ENCODE results near the gene SRP54. TPM values are rescaled to one million over a fixed set of nuclear protein-coding genes. Genes with fewer than 3 reads are reported as not detected.

The SRP54 gene
- total RNA-seq, 1 experiment from 2014 or later, result 75.5 TPM

- intact Hi-C loops (cut with micrococcal nuclease), result loop anchor here (1.0 to 5.0 kb wide), 4 partner anchors 37 to 359 kb away; partner anchors contain the start of genes NFKBIA, PRORP and SRP54
- no TSS peak for BruUV-seq (replicated peaks)
- TF ChIP-seq EZH2phosphoT487 (IDR thresholded peaks at IDR 0.05; ENCODE audit: borderline replicate concordance, low read length) (no peak), CTCF (conservative IDR thresholded peaks at IDR 0.05; ENCODE audit: low read depth, low read length) (no peak), EZH2 (IDR thresholded peaks at IDR 0.05; ENCODE audit: low read length, unreplicated experiment) (no peak)
- peaks cover 2% of the 10 kb centered on the region for H3F3A ChIP-seq (ENCODE audit: low read length, unreplicated experiment)
- no peaks in the 10 kb centered on the region for H4K20me1 ChIP-seq (ENCODE audit: low read length)
- H3K9me3 ChIP-seq (ENCODE audit: low read length), result no peaks in the 10 kb centered on the region
- H3K9me2 ChIP-seq (replicated peaks; ENCODE audit: low read length), result no peaks in the 10 kb centered on the region
- H3K27ac ChIP-seq (ENCODE audit: low read length), result peak overlapping the region; percentile 67
- ATAC-seq (no peak), DNase-seq (peak; percentile 7)
- H3K9ac ChIP-seq (ENCODE audit: low read length), result peak overlapping the region; percentile 82
- H3K36me3 ChIP-seq (ENCODE audit: low read depth, low read length), result peaks cover 4% of the 10 kb centered on the region; the same call in 1 of the 2 replicates
- H2AFZ ChIP-seq (ENCODE audit: low read length), result peak overlapping the region; percentile 94
- peaks cover 31% of the 10 kb centered on the region for H3K79me2 ChIP-seq (ENCODE audit: low read length)
- POLR2A ChIA-PET (ENCODE audit: unreplicated experiment), result interaction anchor here (0.5 to 1.9 kb wide), 11 partner anchors 11 to 781 kb away, joined by 3 to 9 read pairs (median 3); partner anchors contain the start of genes PPP2R3C, PRORP and SRP54
- H3K4me2 ChIP-seq (ENCODE audit: low read length), result peak overlapping the region; percentile 94
- CTCF ChIA-PET, result no interaction called here
- peak overlapping the region; percentile 87 for H3K4me3 ChIP-seq (ENCODE audit: low read length)
- H3K27me3 ChIP-seq (ENCODE audit: low read length), result no peaks in the 10 kb centered on the region
- peaks cover 27% of the 10 kb centered on the region for H3K4me1 ChIP-seq (ENCODE audit: insufficient read depth, low read length)
Measured at GRCh38 chr14:35045798-35046047, 62.9 kb downstream of the SRP54 start.

- Histone ChIP-seq H3F3A (ENCODE audit: low read length, unreplicated experiment) (peaks cover 2% of the 10 kb centered on the region), H3K79me2 (ENCODE audit: low read length) (peaks cover 31% of the 10 kb centered on the region), H3K27me3 (ENCODE audit: low read length) (no peaks in the 10 kb centered on the region), H3K4me3 (ENCODE audit: low read length) (peak within 1 kb of the TSS; percentile 87), H3K4me2 (ENCODE audit: low read length) (peak within 1 kb of the TSS; percentile 94), H3K27ac (ENCODE audit: low read length) (peak within 1 kb of the TSS; percentile 75), H3K9me2 (replicated peaks; ENCODE audit: low read length) (no peaks in the 10 kb centered on the region), H3K36me3 (ENCODE audit: low read depth, low read length) (peaks cover 4% of the 10 kb centered on the region; the same call in 1 of the 2 replicates), H3K9me3 (ENCODE audit: low read length) (no peaks in the 10 kb centered on the region), H3K4me1 (ENCODE audit: insufficient read depth, low read length) (peaks cover 32% of the 10 kb centered on the region), H3K9ac (ENCODE audit: low read length) (peak within 1 kb of the TSS; percentile 82), H4K20me1 (ENCODE audit: low read length) (no peaks in the 10 kb centered on the region), H2AFZ (ENCODE audit: low read length) (peak within 1 kb of the TSS; percentile 94)
- POLR2A ChIA-PET (ENCODE audit: unreplicated experiment), result interaction anchor here (0.5 to 1.9 kb wide), 17 partner anchors 10 to 781 kb away, joined by 3 to 13 read pairs (median 3); partner anchors contain the start of genes PPP2R3C, PRORP and SRP54
- ATAC-seq (peak; percentile 87), DNase-seq (peak; percentile 96)
- CTCF ChIA-PET, result no interaction called here
- no TSS peak for BruUV-seq (replicated peaks)
- intact Hi-C loops (cut with micrococcal nuclease), result loop anchor here (1.0 to 5.0 kb wide), 4 partner anchors 36 to 359 kb away; partner anchors contain the start of genes NFKBIA, PRORP and SRP54
- TF ChIP-seq CTCF (conservative IDR thresholded peaks at IDR 0.05; ENCODE audit: low read depth, low read length) (no peak), EZH2 (IDR thresholded peaks at IDR 0.05; ENCODE audit: low read length, unreplicated experiment) (no peak), EZH2phosphoT487 (IDR thresholded peaks at IDR 0.05; ENCODE audit: borderline replicate concordance, low read length) (no peak)
Measured at GRCh38 chr14:35046048-35046750, 63.4 kb downstream of the SRP54 start, which contains the start of gene FAM177A1. Gene FAM177A1 (plus strand): TSS chr14:35046272. CDS start chr14:35046464, 192 bp downstream.
